GM19023 (cell line): ENCODE results near the gene GHRH.

Experiments
- ATAC-seq: cut with Tn5 transposase; IDR thresholded peaks from one replicate; pipeline ENCODE4 v1.9.1; 2021; ENCODE audit warnings: mild to moderate bottlenecking, moderate library complexity; ENCODE audit not compliant: unreplicated experiment

Gene GHRH

GRCh38 chr20:37291724-37292126 is 30.1 kb upstream of the GHRH start:
- ATAC-seq: no peak

GRCh38 chr20:37290158-37290810 is 28.7 kb upstream of the GHRH start:
- no peak for ATAC-seq

GRCh38 chr20:37288091-37288490 is 26.5 kb upstream of the GHRH start:
- ATAC-seq: no peak

DNA sequence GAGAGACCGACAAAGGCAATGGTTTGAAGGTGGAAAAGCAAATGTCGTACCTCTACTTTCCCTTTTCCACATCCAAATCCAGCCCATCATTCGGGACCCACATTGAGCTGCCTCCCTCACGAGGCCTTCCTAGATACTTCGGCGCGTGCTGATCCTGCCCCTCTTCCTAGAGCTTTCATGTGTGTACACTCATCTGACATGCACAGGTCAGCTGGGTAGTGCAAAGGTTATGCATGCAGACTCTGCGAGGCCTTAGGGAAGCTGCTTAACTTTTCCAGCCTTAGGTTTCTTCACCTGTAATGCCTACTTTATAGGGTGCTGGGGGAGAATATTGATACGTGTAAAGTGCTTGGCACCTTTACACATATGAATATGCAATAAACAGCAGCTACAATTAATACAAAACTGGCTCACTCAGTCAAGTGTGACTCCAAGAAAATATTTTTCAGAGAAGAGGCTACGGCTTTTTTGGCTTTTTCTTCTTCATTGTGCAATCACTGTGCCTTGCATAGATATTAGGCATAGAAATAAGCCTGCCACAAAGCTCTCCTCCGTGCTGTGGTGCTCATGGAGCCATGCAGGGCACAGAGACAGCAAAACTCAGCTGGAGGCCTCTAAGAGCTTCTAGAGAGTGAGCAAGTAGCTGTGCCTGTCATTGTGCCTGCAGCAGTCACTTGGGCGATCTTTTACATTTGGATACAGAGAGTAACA is 24.2 kb upstream of the GHRH start:
- ATAC-seq: no peak

DNA sequence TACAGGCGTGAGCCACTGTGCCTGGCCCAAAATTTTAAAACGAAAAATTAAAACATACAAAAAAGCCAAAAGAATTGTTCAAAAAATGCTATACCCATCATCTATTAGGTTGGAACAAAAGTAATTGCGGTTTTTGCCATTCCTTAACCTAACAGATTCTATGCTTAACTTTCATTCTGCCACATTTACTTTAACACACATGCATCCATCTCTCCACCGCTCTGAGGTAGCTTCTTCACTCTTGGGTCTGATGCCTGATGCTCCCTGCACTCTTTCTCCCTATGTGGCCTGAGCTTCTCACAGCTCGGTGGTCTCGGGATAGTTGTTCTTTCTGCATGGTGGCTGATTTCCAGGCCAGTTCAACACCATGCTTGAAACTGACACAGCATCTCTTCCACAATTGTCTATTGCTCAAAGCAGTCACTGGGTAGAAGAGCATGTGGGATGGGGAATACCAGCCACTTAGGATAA is 23.1 kb upstream of the GHRH start:
- ATAC-seq: no peak

DNA sequence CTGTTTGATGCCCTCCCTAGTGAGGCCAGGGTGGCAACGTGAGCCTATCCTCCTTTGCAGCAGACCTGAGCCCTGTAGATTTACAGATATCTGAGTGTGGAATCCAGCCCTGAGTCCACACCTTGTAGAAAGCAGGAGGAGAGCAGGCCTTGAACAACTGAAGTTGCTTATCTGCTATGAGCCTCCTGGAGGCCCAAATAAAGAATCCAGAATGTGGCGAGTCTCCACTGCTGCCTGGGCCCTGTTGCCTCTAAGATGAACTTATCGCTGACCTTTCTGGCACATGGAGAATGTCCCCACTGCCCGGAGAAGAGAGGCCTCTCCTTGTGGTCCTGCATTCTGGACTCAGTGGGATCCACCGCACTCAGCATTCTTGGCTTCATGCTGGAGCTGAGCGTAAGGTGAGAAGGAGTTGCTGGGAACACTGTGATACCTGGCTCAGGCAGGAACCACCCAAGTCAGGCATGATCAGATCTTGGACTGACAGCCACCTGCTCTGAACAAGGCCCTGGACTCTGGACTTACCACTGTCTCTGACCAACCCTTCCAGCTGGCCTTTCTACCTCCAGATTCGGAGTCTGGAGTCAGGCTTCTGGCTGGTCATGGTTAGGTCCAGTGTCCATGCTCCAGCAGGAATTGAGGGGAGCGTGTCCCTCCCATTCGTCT is 22.0 kb upstream of the GHRH start:
- ATAC-seq: no peak

- no peak for ATAC-seq
Measured at GRCh38 chr20:37282556-37282955, 20.9 kb upstream of the GHRH start.

DNA sequence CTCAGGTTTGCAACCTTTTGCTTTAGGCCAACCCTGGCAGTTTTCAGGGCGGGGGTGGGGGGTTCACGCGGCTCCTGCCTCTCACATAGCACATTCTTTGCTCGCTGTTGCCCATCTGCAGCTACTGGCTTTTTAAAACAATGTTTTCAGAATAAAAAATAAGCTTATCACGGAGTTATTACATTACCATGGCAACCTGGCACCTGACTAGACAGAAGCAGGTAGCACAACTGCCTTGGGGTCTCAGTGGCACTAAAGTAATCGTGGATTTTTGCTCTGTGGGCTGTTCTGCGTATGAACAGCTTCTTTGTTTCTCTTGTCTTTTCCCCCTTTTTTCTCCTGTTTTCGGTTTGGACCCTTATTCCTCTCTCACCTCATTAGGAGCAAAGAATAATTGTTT is 18.8 kb upstream of the GHRH start:
- no peak for ATAC-seq

GRCh38 chr20:37279820-37280219 is 18.2 kb upstream of the GHRH start:
- ATAC-seq: no peak

- no peak for ATAC-seq
Measured at GRCh38 chr20:37278966-37279590, 17.5 kb upstream of the GHRH start.

DNA sequence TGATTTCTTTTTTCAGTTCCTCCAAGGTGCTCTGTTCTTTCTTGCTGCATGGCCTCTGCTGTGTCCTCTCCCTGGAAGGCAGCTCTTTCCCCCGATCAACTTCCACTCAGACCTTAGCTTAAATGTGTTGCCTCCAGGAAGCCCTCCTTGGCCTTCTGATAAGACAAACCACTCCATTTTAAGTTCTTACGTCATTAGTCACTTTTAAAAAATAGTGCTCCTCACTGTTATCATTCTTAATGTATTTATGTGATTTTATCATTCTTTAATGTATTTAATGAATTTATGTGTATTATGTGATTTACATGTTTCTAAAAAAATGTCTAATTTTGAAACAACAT is 15.6 kb upstream of the GHRH start:
- no peak for ATAC-seq

DNA sequence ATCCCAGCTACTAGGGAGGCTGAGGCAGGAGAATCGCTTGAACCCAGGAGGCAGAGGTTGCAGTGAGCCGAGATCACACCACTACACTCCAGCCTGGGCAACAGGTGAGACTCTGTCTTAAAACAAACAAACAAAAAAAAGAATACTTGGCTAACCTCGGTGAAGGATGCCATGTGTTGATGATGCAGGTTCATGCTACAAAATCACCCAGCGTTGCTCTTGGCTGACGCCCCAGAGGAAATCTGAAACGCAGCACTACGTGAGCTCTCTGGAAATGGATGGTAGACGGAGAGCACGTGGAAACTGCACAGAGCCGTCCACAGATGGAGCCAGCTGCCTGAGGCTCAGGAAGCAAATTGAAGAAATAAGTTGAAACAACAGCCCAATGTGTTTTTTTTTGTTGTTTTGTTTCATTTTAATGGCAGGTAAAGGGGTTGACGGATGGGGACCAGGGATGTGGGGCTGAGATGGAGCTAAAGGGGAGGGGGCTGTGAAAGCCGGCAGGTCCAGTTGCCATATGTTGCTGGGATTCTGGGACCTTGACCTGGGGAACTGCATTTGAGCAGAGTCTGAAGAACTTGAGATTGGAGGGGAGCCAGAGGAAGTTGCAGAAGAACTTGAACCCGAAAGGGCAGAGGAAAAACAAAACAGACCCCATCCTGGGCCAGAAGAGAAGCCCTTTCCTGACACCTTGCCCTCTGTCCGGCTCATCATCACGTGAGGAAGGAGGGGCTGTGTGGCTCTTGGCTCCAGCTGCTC is 15.1 kb upstream of the GHRH start:
- peak; percentile 63 for ATAC-seq

- no peak for ATAC-seq
Measured at GRCh38 chr20:37274851-37275524, 13.4 kb upstream of the GHRH start.

- ATAC-seq: no peak
Measured at GRCh38 chr20:37273988-37274387, 12.4 kb upstream of the GHRH start.

DNA sequence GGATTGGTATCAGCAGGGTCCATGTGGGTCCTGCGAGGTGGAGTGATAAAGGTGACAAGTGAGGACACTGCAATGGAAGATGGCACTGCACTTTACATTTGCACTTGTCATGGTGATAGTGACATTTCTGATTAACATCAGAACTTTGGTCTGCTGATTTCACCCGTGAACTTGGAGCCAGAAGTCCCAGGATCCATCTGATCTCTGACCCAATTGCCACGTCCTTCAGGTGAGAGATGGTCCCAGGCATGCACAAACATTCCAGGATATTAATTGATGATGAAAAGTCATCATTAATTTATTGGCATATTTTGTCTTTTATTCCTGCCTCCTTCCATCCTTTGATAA is 9.8 kb upstream of the GHRH start:
- ATAC-seq: no peak

GRCh38 chr20:37270576-37271420 is 9.2 kb upstream of the GHRH start:
- ATAC-seq: no peak

GRCh38 chr20:37267667-37268313 is 6.2 kb upstream of the GHRH start:
- ATAC-seq: no peak

- no peak for ATAC-seq
Measured at GRCh38 chr20:37266940-37267666, 5.5 kb upstream of the GHRH start.

GRCh38 chr20:37265152-37265551 is 3.5 kb upstream of the GHRH start:
- no peak for ATAC-seq
